ENCODE data around the gene GSK3B. TPM values are rescaled to one million over a fixed set of nuclear protein-coding genes. Genes with fewer than 3 reads are reported as not detected.

The GSK3B gene
- total RNA-seq, 1 donor from 2014 or later, result 65.4 TPM

DNA sequence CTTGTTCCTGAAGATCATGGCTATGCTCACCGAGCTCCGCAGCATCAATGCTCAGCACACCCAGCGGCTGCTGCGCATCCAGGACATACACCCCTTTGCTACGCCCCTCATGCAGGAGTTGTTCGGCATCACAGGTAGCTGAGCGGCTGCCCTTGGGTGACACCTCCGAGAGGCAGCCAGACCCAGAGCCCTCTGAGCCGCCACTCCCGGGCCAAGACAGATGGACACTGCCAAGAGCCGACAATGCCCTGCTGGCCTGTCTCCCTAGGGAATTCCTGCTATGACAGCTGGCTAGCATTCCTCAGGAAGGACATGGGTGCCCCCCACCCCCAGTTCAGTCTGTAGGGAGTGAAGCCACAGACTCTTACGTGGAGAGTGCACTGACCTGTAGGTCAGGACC, 277.2 kb downstream of the GSK3B start:
- Mint-ChIP-seq H3K27ac (no peak overlapping the region), H3K4me1 (peaks cover 26% of the 10 kb centered on the region), H3K27me3 (ENCODE audit: low read depth) (peaks cover 53% of the 10 kb centered on the region), H3K36me3 (no peaks in the 10 kb centered on the region), H3K9me3 (no peaks in the 10 kb centered on the region), H3K4me3 (no peak overlapping the region)
- no peak for DNase-seq (ENCODE audit: low spot score in 2 of 2, unreplicated experiment in 2 of 2)
- TF ChIP-seq CTCF (IDR thresholded peaks at IDR 0.05; ENCODE audit: unreplicated experiment), result no peak

DNA sequence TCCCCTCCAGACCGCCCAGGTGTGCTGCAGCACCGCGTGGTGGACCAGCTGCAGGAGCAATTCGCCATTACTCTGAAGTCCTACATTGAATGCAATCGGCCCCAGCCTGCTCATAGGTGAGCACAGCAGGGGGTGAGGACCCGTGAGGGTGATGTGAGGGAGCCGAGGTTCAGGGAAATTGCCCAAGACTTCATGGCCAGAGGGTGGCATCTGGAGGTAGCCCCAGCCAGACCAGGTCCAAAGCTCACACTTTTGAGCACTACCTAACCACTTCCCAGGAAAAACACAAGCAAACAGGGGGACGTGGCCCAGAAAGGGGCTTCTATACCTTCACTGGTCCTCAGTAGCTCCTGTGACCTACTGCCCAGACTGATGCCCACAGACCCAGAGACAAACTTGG, 278.5 kb downstream of the GSK3B start:
- no peak for TF ChIP-seq CTCF (IDR thresholded peaks at IDR 0.05; ENCODE audit: unreplicated experiment)
- Mint-ChIP-seq H3K4me1 (peaks cover 21% of the 10 kb centered on the region), H3K4me3 (no peak overlapping the region), H3K27ac (no peak overlapping the region), H3K27me3 (ENCODE audit: low read depth) (peaks cover 62% of the 10 kb centered on the region), H3K9me3 (no peaks in the 10 kb centered on the region), H3K36me3 (no peaks in the 10 kb centered on the region)
- no peak for DNase-seq (ENCODE audit: low spot score in 2 of 2, unreplicated experiment in 2 of 2)

DNA sequence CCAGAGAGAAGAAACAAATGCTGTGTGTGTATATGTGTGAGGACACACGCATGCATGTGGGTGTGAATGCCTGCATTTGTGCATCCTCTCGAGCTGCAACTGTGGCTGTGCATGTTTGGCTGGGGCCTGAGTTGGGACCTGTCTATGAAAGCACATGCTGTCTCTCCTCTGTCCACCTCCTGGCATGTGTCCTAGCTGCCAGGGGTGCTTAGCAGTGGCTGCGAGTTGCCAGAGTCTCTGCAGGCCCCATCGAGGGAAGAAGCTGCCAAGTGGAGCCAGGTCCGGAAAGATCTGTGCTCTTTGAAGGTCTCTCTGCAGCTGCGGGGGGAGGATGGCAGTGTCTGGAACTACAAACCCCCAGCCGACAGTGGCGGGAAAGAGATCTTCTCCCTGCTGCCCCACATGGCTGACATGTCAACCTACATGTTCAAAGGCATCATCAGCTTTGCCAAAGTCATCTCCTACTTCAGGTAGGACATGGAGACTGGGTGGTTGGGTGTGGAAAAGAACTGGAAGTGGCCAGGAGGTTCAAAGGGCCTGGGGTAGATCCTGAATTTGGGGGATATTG, 281.7 kb downstream of the GSK3B start:
- no peaks in the 10 kb centered on the region for H3K36me3 Mint-ChIP-seq
- peaks cover 57% of the 10 kb centered on the region for H3K27me3 Mint-ChIP-seq (ENCODE audit: low read depth)
- H3K27ac Mint-ChIP-seq, result no peak overlapping the region
- no peak overlapping the region for H3K4me3 Mint-ChIP-seq
- DNase-seq (ENCODE audit: low spot score in 2 of 2, unreplicated experiment in 2 of 2), result no peak
- peaks cover under 1% of the 10 kb centered on the region for H3K4me1 Mint-ChIP-seq
- TF ChIP-seq CTCF (IDR thresholded peaks at IDR 0.05; ENCODE audit: unreplicated experiment), result no peak
- no peaks in the 10 kb centered on the region for H3K9me3 Mint-ChIP-seq

GRCh38 chr3:119810018-119810435, 284.2 kb downstream of the GSK3B start:
- peaks cover 37% of the 10 kb centered on the region for H3K27me3 Mint-ChIP-seq (ENCODE audit: low read depth)
- H3K9me3 Mint-ChIP-seq, result no peaks in the 10 kb centered on the region
- DNase-seq (ENCODE audit: low spot score in 2 of 2, unreplicated experiment in 2 of 2), result no peak

GRCh38 chr3:119809249-119810017, 284.8 kb downstream of the GSK3B start:
- Mint-ChIP-seq H3K9me3 (no peaks in the 10 kb centered on the region), H3K27ac (no peak overlapping the region), H3K4me1 (no peaks in the 10 kb centered on the region), H3K27me3 (ENCODE audit: low read depth) (peaks cover 31% of the 10 kb centered on the region), H3K4me3 (no peak overlapping the region), H3K36me3 (no peaks in the 10 kb centered on the region)
- no peak for DNase-seq (ENCODE audit: low spot score in 2 of 2, unreplicated experiment in 2 of 2)
- no peak for TF ChIP-seq CTCF (IDR thresholded peaks at IDR 0.05; ENCODE audit: unreplicated experiment)

More at GRCh38 chr3:119810018-119810435, 284.2 kb downstream of the GSK3B start:
- H3K27ac Mint-ChIP-seq, result no peak overlapping the region
- no peaks in the 10 kb centered on the region for H3K4me1 Mint-ChIP-seq
- no peaks in the 10 kb centered on the region for H3K36me3 Mint-ChIP-seq
- TF ChIP-seq CTCF (IDR thresholded peaks at IDR 0.05; ENCODE audit: unreplicated experiment), result no peak
- no peak overlapping the region for H3K4me3 Mint-ChIP-seq
